ENCODE measurements around the gene KRTAP10-11.
"Not testable (repeated sequence)": the region's sequence is repeated elsewhere in the genome, so short reads cannot be mapped to it uniquely, and the experiment has no call there.

The KRTAP10-11 gene

DNA sequence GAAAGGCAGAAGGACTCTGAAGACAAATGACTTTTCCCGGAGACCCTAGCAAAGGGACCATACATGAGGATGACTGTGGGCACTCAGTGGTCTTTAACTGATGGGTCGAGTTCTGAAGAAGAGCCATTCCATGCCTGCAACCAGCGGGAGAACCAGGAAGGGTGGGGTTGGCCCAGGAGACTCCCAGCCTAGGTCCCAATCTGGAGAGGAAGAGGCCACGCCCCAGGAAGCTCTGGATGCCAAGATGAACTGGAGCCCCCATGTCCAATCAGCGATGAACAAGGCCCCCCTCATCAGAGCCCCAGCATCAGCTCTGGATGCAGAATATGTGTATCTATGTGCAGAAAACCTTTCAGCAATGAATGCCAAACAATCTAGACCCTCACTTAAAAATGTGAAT lies 5.5 kb upstream of the KRTAP10-11 start:
- DNase-seq, result no peak

- DNase-seq, result no peak
These were observed 2.4 kb upstream of the KRTAP10-11 start for GRCh38 chr21:44643741-44644310.

DNA sequence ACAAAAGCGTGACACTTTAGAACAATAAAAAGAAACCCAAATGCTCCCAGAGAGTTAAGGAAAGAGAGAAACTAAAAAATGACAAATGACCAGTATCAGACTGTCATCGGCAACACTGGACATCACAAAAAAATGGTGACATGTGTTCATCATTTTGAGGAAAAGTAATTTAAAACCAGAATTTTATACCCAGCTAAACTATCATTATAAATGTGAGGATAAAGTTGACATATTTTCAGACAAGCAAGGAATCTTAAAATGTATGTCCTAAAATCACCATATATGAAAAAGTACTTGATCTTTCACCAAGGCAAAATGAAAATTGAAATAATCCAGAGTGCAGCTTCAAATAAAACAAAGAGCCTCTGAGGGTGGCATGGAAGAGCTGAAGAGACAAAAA lies 1.3 kb upstream of the KRTAP10-11 start:
- DNase-seq, result no peak

GRCh38 chr21:44647222-44647552 lies 973 bp downstream of the KRTAP10-11 start:
- no peak for DNase-seq

GRCh38 chr21:44648557-44649311 lies 2.5 kb downstream of the KRTAP10-11 start:
- no peak for DNase-seq

GRCh38 chr21:44649521-44650100 lies 3.4 kb downstream of the KRTAP10-11 start:
- DNase-seq, result no peak

GRCh38 chr21:44650265-44650972 lies 4.2 kb downstream of the KRTAP10-11 start:
- DNase-seq, result no peak

DNA sequence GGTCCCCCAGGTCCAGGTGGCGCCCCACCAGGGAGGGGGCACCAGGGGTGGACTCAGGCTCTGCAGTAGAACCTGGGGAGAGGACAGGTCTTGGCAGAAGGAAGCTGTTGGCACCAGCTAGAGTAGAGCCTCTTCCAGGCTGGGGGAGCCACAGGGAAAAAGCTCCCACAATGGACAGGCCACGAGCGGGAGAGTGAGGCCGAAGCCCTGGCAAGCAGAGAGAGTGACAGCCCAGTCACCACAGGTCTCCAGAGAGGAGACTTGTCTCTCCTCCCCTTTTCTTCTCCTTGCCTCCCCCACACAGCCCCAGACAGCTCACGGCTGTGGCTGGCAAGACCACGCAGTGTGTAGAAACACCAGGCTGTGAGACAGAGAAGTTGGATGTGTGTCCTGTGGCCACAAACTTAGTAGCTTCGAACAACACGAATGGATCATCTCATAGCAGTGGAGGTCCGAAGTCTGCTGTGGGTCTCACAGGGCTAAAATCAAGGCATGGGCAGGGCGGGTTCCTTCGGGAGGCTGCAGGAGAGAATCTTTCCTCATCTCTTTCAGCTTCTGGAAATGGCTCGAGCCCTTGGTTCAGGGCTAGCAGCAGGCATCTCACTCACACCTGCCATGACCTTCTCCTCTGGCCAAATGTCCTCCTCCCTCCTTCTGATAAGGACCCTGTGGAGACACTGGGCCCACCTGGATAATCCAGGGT lies 4.9 kb downstream of the KRTAP10-11 start:
- DNase-seq, result no peak

- no peak for DNase-seq
These were observed 6.9 kb downstream of the KRTAP10-11 start for GRCh38 chr21:44653123-44653522.

GRCh38 chr21:44653656-44654575 lies 7.7 kb downstream of the KRTAP10-11 start:
- DNase-seq, result no peak

DNA sequence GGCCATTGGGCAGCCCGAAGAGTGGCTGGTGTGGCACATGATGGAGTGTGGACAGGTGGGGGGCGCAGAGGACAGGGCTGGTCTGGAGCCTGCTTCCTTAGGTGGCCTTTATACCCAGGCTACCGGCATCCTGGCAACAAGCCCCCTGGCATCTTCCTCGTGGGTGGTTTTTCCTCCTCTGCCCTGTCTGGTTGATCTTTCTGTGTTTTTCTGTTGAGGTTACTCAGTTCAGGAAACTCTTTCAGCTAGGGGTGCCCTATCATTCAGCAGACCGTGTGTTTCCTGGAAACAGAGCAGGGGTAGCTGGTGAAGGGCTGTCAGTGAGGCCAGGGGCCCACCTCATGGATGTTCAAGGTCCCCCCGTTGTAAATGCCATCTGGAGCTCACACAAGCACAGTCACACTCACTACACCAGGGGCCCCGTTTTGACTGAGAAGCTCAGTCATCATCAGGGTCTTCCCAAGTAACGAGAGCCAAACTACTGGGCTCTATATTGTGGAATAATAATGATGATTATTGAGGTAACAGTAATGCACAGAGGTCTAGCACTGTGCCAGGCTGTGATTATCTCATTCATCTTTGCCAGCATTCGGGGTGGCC lies 8.5 kb downstream of the KRTAP10-11 start, which contains the start of gene KRTAP12-4:
Gene KRTAP12-4 (minus strand): TSS at position 84 of the 600 bp plus-strand sequence. CDS start 45 bp downstream, at position 39.
- no peak for DNase-seq

- DNase-seq, result no peak
These were observed 10.7 kb downstream of the KRTAP10-11 start for GRCh38 chr21:44656868-44657267.

- peak in 1 of 2 experiments; percentile 21 for DNase-seq
These were observed 11.7 kb downstream of the KRTAP10-11 start, which contains the start of gene KRTAP12-3 for GRCh38 chr21:44657635-44658540. TSS of gene KRTAP12-3 (plus strand) at chr21:44657932. CDS start at chr21:44657980, 48 bp downstream.

DNA sequence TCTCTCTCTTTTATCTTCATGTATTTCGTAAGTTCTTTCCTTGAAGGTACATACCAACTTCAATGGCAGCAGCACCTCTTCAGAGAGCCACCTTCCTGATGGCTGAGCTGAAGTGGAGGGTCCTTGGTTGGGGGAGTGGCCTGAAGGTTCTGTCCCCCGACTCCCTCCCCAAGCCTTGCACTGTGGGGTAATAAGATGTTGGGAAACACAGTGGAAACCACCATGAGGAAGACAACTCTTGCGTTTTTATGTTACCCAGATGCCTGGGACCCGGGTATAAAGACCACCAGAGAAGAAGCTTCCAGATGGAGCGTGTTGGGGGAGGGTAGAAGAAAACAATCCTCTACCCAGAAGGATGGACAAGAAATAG lies 12.3 kb downstream of the KRTAP10-11 start:
- DNase-seq, result no peak

- DNase-seq, result peak in 1 of 2 experiments; percentile 19
These were observed 12.8 kb downstream of the KRTAP10-11 start for GRCh38 chr21:44658913-44659595.

GRCh38 chr21:44661567-44661966 lies 15.4 kb downstream of the KRTAP10-11 start:
- not testable (repeated sequence) for DNase-seq

GRCh38 chr21:44664691-44665090 lies 18.5 kb downstream of the KRTAP10-11 start:
- no peak for DNase-seq

GRCh38 chr21:44666401-44667320 lies 20.4 kb downstream of the KRTAP10-11 start, which contains the start of gene KRTAP12-2:
TSS of gene KRTAP12-2 (minus strand) at chr21:44666927. CDS start at chr21:44666886, 41 bp downstream.
- DNase-seq, result no peak
